Spinal cord (tissue), 10 donors: ENCODE measurements around the gene SWAP70. TPM values are rescaled to one million over a fixed set of nuclear protein-coding genes. Genes with fewer than 3 reads are reported as not detected.
A peak's percentile ranks its signal among the peaks of the same experiment; 100 is the strongest.
"Not testable (repeated sequence)": the region's sequence is repeated elsewhere in the genome, so short reads cannot be mapped to it uniquely, and the experiment has no call there.

Experiments used
- DNase-seq, 6 donors: peaks; one replicate each; pipeline versions ENCODE4 v3.0.0 to v3.0.0-alpha.2; 2013 to 2015; ENCODE audit warnings: low spot score in 6 of 6, low read depth in 4 of 6
- H3K27ac ChIP-seq: one replicate; pipeline ENCODE4 v1.5.1; 2013; ENCODE audit warnings: low read depth, low read length, control low read depth
- H3K27me3 ChIP-seq: one replicate; pipeline ENCODE4 v1.6.1; 2013; ENCODE audit warnings: low read length; ENCODE audit not compliant: control insufficient read depth, insufficient read depth
- H3K36me3 ChIP-seq: one replicate; pipeline ENCODE4 v1.6.1; 2013; ENCODE audit warnings: low read length; ENCODE audit not compliant: control insufficient read depth, insufficient read depth
- H3K4me1 ChIP-seq: one replicate; pipeline ENCODE4 v1.6.1; 2013; ENCODE audit warnings: low read length; ENCODE audit not compliant: control insufficient read depth, insufficient read depth
- H3K4me3 ChIP-seq: one replicate; pipeline ENCODE4 v1.5.1; 2013; ENCODE audit warnings: low read depth, low read length, control low read depth
- H3K9me3 ChIP-seq: one replicate; pipeline ENCODE4 v1.6.1; 2013; ENCODE audit warnings: low read length; ENCODE audit not compliant: control insufficient read depth, insufficient read depth
- WGBS: methylation state at CpG from one replicate; pipeline ENCODE4 v1.1.5; 2013; ENCODE audit warnings: missing lambda C conversion rate; ENCODE audit not compliant: insufficient coverage; 5-methylcytosine and 5-hydroxymethylcytosine counted together
- polyA plus RNA-seq, 2 donors: library from polyadenylated mRNA; unstranded; fragments of 120-200 nt; gene quantifications; one replicate each; pipeline ENCODE4 v1.2.1, GENCODE V29; 2013; ENCODE audit not compliant: insufficient read length in 2 of 2
- total RNA-seq, 2 donors: library from RNA; depleted of rRNA in 1 of 2; stranded (reverse); fragments of 120-200 nt in 1 of 2; fragments of >200 nt in 1 of 2; gene quantifications; one replicate each; pipeline versions ENCODE4 v1.2.3 to v1.2.4, GENCODE V29; 2013 to 2014
- donor health status: healthy.

SWAP70 gene
- total and polyA plus RNA-seq, 4 donors: 15.0 to 28.4 (median 20.4) TPM

GRCh38 chr11:9681583-9682372 is 17.9 kb downstream of the SWAP70 start:
- no peaks in the 10 kb centered on the region for H3K4me1 ChIP-seq
- no peaks in the 10 kb centered on the region for H3K27me3 ChIP-seq
- 100% methylated on average over 2 of the region's 2 CpGs for WGBS
- H3K4me3 ChIP-seq: no peak overlapping the region
- no peaks in the 10 kb centered on the region for H3K9me3 ChIP-seq
- H3K36me3 ChIP-seq: no peaks in the 10 kb centered on the region
- H3K27ac ChIP-seq: no peak overlapping the region
- no peak for DNase-seq

- Histone ChIP-seq H3K36me3 (no peaks in the 10 kb centered on the region), H3K27me3 (no peaks in the 10 kb centered on the region), H3K4me3 (no peak overlapping the region), H3K9me3 (no peaks in the 10 kb centered on the region), H3K27ac (no peak overlapping the region), H3K4me1 (peaks cover 4% of the 10 kb centered on the region)
- peak in 2 of 6 donors; percentile 37 to 73 for DNase-seq
- 80% methylated on average over 1 of the region's 2 CpGs for WGBS
Observed at GRCh38 chr11:9687711-9688477, 24.0 kb downstream of the SWAP70 start.

GRCh38 chr11:9688716-9689511 is 25.0 kb downstream of the SWAP70 start:
- H3K9me3 ChIP-seq: no peaks in the 10 kb centered on the region
- no peak overlapping the region for H3K4me3 ChIP-seq
- 43% methylated on average over 2 of the region's 7 CpGs for WGBS
- peak in 2 of 6 donors; percentile 45 to 53 for DNase-seq
- H3K36me3 ChIP-seq: no peaks in the 10 kb centered on the region
- peak overlapping the region; percentile 63 for H3K27ac ChIP-seq
- peaks cover 4% of the 10 kb centered on the region for H3K4me1 ChIP-seq
- no peaks in the 10 kb centered on the region for H3K27me3 ChIP-seq

GRCh38 chr11:9689721-9690120 is 25.8 kb downstream of the SWAP70 start:
- WGBS: 79% methylated on average over 3 of the region's 5 CpGs
- Histone ChIP-seq H3K4me1 (peaks cover 4% of the 10 kb centered on the region), H3K27me3 (no peaks in the 10 kb centered on the region), H3K9me3 (no peaks in the 10 kb centered on the region), H3K36me3 (no peaks in the 10 kb centered on the region), H3K4me3 (no peak overlapping the region), H3K27ac (peak overlapping the region; percentile 63)
- DNase-seq: peak in 1 of 6 donors; percentile 29

GRCh38 chr11:9691865-9692264 is 28.0 kb downstream of the SWAP70 start:
- H3K36me3 ChIP-seq: peaks cover 3% of the 10 kb centered on the region
- H3K27ac ChIP-seq: no peak overlapping the region
- DNase-seq: peak in 1 of 6 donors; percentile 42
- H3K4me3 ChIP-seq: no peak overlapping the region
- H3K27me3 ChIP-seq: no peaks in the 10 kb centered on the region
- H3K4me1 ChIP-seq: peaks cover 4% of the 10 kb centered on the region
- H3K9me3 ChIP-seq: no peaks in the 10 kb centered on the region

DNA sequence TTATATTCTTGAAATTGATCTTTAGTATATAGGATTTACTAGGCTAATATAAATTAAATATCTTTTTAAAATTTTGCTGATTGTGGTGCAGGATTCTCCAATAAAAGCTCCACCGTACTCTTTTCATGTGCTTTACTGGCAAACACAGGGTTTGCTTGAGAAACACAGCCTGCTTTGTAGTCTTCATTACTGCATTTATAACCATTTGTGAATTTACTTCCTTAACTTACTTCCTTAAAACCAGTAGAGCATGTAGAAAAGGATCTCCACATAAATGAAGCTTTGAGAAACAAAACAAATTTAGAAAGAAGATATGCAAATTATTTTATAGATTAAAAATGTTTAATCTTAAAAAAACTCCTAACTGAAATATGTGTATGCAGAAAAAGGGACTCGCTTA is 28.8 kb downstream of the SWAP70 start:
- H3K27ac ChIP-seq: no peak overlapping the region
- peaks cover 3% of the 10 kb centered on the region for H3K36me3 ChIP-seq
- no peak overlapping the region for H3K4me3 ChIP-seq
- peaks cover 4% of the 10 kb centered on the region for H3K4me1 ChIP-seq
- peak in 1 of 6 donors; percentile 29 for DNase-seq
- no peaks in the 10 kb centered on the region for H3K9me3 ChIP-seq
- no peaks in the 10 kb centered on the region for H3K27me3 ChIP-seq
- WGBS: 67% methylated on average over 1 of the region's 2 CpGs

DNA sequence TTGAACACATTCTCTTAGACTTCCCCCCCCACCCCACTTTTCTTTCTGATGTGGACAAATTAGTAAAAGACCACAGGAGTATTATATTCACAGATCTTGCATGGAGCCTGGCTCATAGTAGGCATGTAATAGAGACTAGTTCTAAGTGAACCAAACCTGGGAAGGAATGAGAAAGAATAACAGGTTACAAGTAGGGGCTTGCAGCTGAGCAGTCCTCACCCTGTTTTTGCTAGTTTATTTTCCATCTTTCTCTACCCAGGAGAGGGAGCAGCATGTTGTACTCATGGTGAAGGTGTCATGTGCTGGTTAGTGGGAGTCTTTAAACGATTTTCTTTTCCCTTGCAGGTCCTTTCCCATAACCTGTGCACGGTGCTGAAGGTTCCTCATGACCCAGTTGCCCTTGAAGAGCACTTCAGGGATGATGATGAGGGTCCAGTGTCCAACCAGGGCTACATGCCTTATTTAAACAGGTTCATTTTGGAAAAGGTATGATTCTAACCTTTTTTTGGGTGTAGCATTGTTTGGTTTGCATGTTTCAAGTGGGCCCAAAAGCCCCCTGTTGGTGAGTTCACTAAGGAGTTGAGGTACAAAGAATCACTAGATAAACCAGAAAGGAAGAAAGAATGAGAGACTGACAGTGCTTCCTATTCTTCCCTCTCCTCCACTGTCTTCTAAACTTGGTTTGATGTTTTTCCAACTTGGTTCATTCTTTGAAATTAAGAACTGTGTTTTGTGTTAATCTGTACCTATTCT is 30.1 kb downstream of the SWAP70 start:
- DNase-seq: no peak
- no peak overlapping the region for H3K27ac ChIP-seq

GRCh38 chr11:9695228-9695627 is 31.4 kb downstream of the SWAP70 start:
- 100% methylated on average over 2 of the region's 8 CpGs for WGBS
- H3K4me1 ChIP-seq: not testable (repeated sequence)

More for the DNA sequence above, 30.1 kb downstream of the SWAP70 start:
- no peaks in the 10 kb centered on the region for H3K9me3 ChIP-seq
- H3K4me1 ChIP-seq: peaks cover 4% of the 10 kb centered on the region
- WGBS: 86% methylated on average over 1 of the region's 2 CpGs
- H3K36me3 ChIP-seq: peaks cover 5% of the 10 kb centered on the region
- no peaks in the 10 kb centered on the region for H3K27me3 ChIP-seq
- no peak overlapping the region for H3K4me3 ChIP-seq

GRCh38 chr11:9697766-9698165 is 33.9 kb downstream of the SWAP70 start:
- Histone ChIP-seq H3K9me3 (no peaks in the 10 kb centered on the region), H3K27ac (no peak overlapping the region), H3K4me1 (peaks cover 3% of the 10 kb centered on the region), H3K4me3 (no peak overlapping the region), H3K36me3 (peaks cover 5% of the 10 kb centered on the region), H3K27me3 (no peaks in the 10 kb centered on the region)
- DNase-seq: no peak
- WGBS: 82% methylated on average over 3 of the region's 4 CpGs

More at GRCh38 chr11:9695228-9695627, 31.4 kb downstream of the SWAP70 start:
- H3K4me3 ChIP-seq, H3K9me3 ChIP-seq, DNase-seq, H3K36me3 ChIP-seq, H3K27me3 ChIP-seq, H3K27ac ChIP-seq: not testable (repeated sequence)
